NCI-H524 (cell line): ENCODE measurements around the gene TMEM258.

ENCODE experiments used
- DNase-seq, 2 experiments: peaks; one replicate each; lab custom pipeline; 2025; lab: John Stamatoyannopoulos, UW

Gene TMEM258

DNA sequence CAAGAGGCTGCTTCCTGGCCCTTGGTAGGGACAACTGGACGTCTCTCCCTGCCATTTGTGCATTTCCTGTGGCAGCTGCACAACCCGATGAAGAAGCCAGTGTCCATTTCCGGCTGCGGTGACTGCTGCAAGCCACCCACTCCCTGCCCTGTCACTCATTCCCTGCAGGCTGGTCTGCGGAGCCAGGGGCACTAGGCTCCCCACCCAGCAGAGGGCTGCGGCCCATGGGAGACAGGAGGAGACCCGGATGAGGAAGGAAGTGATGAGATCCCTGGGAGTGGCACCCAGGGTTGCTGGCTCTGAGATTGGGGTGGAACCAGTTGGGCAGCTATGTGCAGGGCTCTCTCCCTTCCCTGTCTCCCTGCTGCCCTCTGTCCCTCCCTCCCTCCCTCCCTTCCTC, 50.0 kb downstream of the TMEM258 start:
- no peak for DNase-seq

DNA sequence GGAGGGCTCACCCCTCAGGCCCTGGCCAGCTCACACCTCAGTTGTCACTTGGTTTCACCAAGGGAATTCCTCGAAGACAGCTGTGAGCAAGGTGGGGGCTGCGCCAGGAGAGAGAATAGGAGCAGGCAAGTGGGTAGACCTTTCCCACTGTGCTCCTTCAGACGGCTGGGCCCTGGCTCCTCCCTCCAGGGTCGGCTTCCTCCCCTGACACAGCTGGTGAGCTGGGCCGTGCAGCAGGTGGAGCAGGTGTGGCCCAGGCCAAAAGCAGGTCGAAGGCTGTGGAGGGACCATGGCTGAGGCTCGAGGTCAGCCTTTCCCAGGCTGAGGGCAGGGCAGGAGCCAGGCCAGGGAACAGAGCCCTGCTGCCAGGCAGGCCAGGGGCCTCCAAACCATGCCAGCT, 52.4 kb downstream of the TMEM258 start:
- no peak for DNase-seq

DNA sequence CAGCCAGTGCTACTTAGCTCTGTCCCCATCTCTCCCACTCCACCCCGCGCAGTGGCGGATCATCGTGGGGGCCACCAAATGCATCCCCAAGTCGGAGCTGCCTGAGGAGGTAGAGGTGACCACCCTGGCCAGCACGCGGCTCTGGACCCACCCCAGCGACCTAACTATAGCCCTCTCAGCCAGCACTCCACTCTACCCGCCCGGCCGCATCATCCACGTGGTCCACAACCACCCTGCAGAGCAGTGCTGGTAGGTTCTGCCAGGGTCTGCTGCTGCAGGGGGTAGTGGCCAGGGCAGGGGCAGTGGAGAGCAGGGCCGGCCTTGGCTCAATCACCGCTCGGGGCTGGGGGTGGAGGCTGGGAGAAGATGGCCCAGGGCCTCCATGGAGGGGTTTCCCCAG, 53.0 kb downstream of the TMEM258 start:
- DNase-seq, result no peak
